SK-N-SH treated with all-trans-retinoic acid at 6 μM for 48 hours (cell line): Measurements from ENCODE around the gene IL4R.

ENCODE experiments used
- ATAC-seq: fragments of 200-7000 bp; cut with Tn5 transposase; 3 replicates; pipeline ENCODE4 v1.9.1; 2020; ENCODE audit warnings: mild to moderate bottlenecking, moderate library complexity
- ARNTL ChIP-seq: fragments of 450-650 bp; formaldehyde crosslinking; IDR thresholded peaks from 2 replicates; pipeline ENCODE4 v1.5.0; 2020; ENCODE audit warnings: low read depth, mild to moderate bottlenecking, moderate library complexity, borderline replicate concordance
- BACH2 ChIP-seq: fragments of 250-450 bp; sonication (Bioruptor Pico); IDR thresholded peaks from 2 replicates; pipeline ENCODE4 v1.9.0; 2021; ENCODE audit warnings: mild to moderate bottlenecking, borderline replicate concordance
- CSDC2 ChIP-seq: fragments of 250-450 bp; sonication (Bioruptor Pico); IDR thresholded peaks from 2 replicates; pipeline ENCODE4 v1.5.0; 2020; ENCODE audit warnings: mild to moderate bottlenecking, moderate library complexity
- CSRNP3 ChIP-seq: fragments of 250-450 bp; sonication (Bioruptor Pico); IDR thresholded peaks from 2 replicates; pipeline ENCODE4 v1.5.1; 2021; ENCODE audit warnings: mild to moderate bottlenecking, moderate library complexity
- GLIS3 ChIP-seq: fragments of 250-450 bp; sonication (Bioruptor Pico); IDR thresholded peaks from 2 replicates; pipeline ENCODE4 v1.5.0; 2020; ENCODE audit warnings: mild to moderate bottlenecking, moderate library complexity
- ISL1 ChIP-seq: fragments of 250-450 bp; sonication (Bioruptor Pico); IDR thresholded peaks from 2 replicates; pipeline ENCODE4 v2.1.2; 2022; ENCODE audit warnings: mild to moderate bottlenecking, moderate library complexity
- OSR1 ChIP-seq: fragments of 250-450 bp; sonication (Bioruptor Pico); IDR thresholded peaks from 2 replicates; pipeline ENCODE4 v1.8.0; 2022; ENCODE audit warnings: moderate library complexity, mild to moderate bottlenecking, inconsistent platforms
- PPARA ChIP-seq: fragments of 250-450 bp; sonication (Bioruptor Pico); IDR thresholded peaks from 2 replicates; pipeline ENCODE4 v1.5.0; 2020; ENCODE audit warnings: mild to moderate bottlenecking, borderline replicate concordance
- RARB ChIP-seq: fragments of 250-450 bp; sonication (Bioruptor Pico); IDR thresholded peaks from 2 replicates; pipeline ENCODE4 v1.8.0; 2021; ENCODE audit warnings: mild to moderate bottlenecking, moderate library complexity
- SNAI2 ChIP-seq: fragments of 250-450 bp; sonication (Bioruptor Pico); IDR thresholded peaks from 2 replicates; pipeline ENCODE4 v1.5.0; 2020; ENCODE audit warnings: mild to moderate bottlenecking, moderate library complexity
- TCF4 ChIP-seq: fragments of 250-450 bp; sonication (Bioruptor Pico); IDR thresholded peaks from 2 replicates; pipeline ENCODE4 v1.8.0; 2021; ENCODE audit warnings: mild to moderate bottlenecking, moderate library complexity, borderline replicate concordance
- ZC3H10 ChIP-seq: fragments of 250-450 bp; sonication (Bioruptor Pico); IDR thresholded peaks from 2 replicates; pipeline ENCODE4 v1.5.1; 2021; ENCODE audit warnings: mild to moderate bottlenecking, moderate library complexity
- ZFP3 ChIP-seq: fragments of 250-450 bp; sonication (Bioruptor Pico); IDR thresholded peaks from 2 replicates; pipeline ENCODE4 v1.5.0; 2020; ENCODE audit warnings: mild to moderate bottlenecking, moderate library complexity
- ZFP30 ChIP-seq: fragments of 450-650 bp; formaldehyde crosslinking; IDR thresholded peaks from 2 replicates; pipeline ENCODE4 v1.5.0; 2022; ENCODE audit warnings: mild to moderate bottlenecking, moderate library complexity
- ZNF565 ChIP-seq: fragments of 450-650 bp; formaldehyde crosslinking; conservative IDR thresholded peaks from 2 replicates; pipeline ENCODE4 v1.5.0; 2020; ENCODE audit warnings: low read depth, mild to moderate bottlenecking, moderate library complexity
- ZNF70 ChIP-seq: fragments of 450-650 bp; formaldehyde crosslinking; IDR thresholded peaks from 2 replicates; pipeline ENCODE4 v1.5.0; 2020; ENCODE audit warnings: mild to moderate bottlenecking, moderate library complexity
- ZNF8 ChIP-seq: fragments of 450-650 bp; formaldehyde crosslinking; IDR thresholded peaks from 2 replicates; pipeline ENCODE4 v1.5.0; 2020; ENCODE audit warnings: mild to moderate bottlenecking, moderate library complexity
- TF ChIP-seq, protein P1 (sequence below): fragments of 250-450 bp; sonication (Bioruptor Pico); IDR thresholded peaks from 2 replicates; pipeline ENCODE4 v1.5.1; 2020; ENCODE audit warnings: low read depth, mild to moderate bottlenecking, moderate library complexity
- TF ChIP-seq, protein P2 (sequence below): fragments of 250-450 bp; sonication (Bioruptor Pico); IDR thresholded peaks from 2 replicates; pipeline ENCODE4 v1.5.0; 2020; ENCODE audit warnings: mild to moderate bottlenecking, moderate library complexity
- TF ChIP-seq, protein P3 (sequence below): fragments of 250-450 bp; sonication (Bioruptor Pico); IDR thresholded peaks from 2 replicates; pipeline ENCODE4 v1.8.0; 2021; ENCODE audit warnings: low read depth, mild to moderate bottlenecking, moderate library complexity, borderline replicate concordance

IL4R gene

GRCh38 chr16:27317738-27318391, 4.1 kb downstream of the IL4R start:
- TF ChIP-seq ARNTL (CRISPR knock-in tag): no peak
- no peak for TF ChIP-seq ZFP3 (CRISPR knock-in tag)
- no peak for ATAC-seq

DNA sequence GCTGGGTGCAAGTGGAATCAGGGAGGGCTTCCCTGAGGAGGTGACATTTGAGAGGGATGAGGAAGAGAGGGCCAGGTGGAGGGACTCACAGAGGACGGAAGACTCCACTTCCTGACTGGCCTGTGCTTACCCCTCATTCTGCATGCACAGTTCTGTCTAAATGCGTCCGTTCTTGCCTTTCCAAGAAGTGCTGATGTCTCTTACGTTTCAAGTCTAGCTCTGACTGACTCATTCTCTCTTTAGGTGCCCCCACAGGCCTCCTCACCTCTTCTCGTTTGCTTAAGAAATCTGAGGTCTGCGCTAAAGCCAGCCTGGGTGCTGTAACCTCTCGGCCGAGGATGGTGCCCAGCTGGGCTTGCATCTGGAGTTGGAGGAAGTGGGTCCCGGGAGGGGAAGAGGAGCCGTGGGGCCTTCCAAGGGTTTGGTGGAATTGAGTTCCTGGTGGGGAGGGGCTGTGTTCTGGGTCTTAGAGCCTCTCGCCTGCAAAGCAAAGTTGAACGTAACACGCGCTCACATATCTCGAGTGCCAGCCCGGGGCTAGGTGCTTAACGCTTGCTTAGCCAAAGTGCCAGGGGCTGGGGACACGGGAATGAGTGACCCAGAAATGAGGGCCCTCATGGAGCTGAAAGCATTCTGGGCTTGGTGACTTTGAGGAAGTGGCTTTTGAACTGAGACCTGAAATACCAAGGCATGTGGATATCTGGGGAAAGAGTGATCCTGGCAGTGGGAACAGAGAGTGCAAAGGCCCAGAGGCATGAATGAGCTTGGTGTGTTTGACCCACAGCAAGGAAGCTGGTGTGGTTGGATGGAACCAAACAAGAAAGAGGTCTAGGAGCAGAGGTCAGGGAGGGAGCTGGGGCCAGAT, 4.8 kb downstream of the IL4R start:
- no peak for ATAC-seq
- no peak for TF ChIP-seq CSRNP3 (CRISPR knock-in tag)
- no peak for TF ChIP-seq TCF4 (CRISPR knock-in tag)
- no peak for TF ChIP-seq ZFP3 (CRISPR knock-in tag)
- TF ChIP-seq GLIS3 (CRISPR knock-in tag): no peak
- TF ChIP-seq ZC3H10 (CRISPR knock-in tag): no peak
- no peak for TF ChIP-seq ZFP30 (CRISPR knock-in tag)
- TF ChIP-seq ZNF565 (CRISPR knock-in tag): no peak
- TF ChIP-seq RARB (CRISPR knock-in tag): no peak
- no peak for TF ChIP-seq CSDC2 (CRISPR knock-in tag)
- no peak for TF ChIP-seq ZNF8 (CRISPR knock-in tag)
- TF ChIP-seq, protein P1, sequence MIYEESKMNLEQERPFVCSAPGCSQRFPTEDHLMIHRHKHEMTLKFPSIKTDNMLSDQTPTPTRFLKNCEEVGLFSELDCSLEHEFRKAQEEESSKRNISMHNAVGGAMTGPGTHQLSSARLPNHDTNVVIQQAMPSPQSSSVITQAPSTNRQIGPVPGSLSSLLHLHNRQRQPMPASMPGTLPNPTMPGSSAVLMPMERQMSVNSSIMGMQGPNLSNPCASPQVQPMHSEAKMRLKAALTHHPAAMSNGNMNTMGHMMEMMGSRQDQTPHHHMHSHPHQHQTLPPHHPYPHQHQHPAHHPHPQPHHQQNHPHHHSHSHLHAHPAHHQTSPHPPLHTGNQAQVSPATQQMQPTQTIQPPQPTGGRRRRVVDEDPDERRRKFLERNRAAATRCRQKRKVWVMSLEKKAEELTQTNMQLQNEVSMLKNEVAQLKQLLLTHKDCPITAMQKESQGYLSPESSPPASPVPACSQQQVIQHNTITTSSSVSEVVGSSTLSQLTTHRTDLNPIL (CRISPR knock-in tag): no peak
- TF ChIP-seq BACH2: no peak
- TF ChIP-seq PPARA (CRISPR knock-in tag): no peak
- TF ChIP-seq OSR1 (CRISPR knock-in tag): no peak
- no peak for TF ChIP-seq ZNF70
- TF ChIP-seq, protein P2, sequence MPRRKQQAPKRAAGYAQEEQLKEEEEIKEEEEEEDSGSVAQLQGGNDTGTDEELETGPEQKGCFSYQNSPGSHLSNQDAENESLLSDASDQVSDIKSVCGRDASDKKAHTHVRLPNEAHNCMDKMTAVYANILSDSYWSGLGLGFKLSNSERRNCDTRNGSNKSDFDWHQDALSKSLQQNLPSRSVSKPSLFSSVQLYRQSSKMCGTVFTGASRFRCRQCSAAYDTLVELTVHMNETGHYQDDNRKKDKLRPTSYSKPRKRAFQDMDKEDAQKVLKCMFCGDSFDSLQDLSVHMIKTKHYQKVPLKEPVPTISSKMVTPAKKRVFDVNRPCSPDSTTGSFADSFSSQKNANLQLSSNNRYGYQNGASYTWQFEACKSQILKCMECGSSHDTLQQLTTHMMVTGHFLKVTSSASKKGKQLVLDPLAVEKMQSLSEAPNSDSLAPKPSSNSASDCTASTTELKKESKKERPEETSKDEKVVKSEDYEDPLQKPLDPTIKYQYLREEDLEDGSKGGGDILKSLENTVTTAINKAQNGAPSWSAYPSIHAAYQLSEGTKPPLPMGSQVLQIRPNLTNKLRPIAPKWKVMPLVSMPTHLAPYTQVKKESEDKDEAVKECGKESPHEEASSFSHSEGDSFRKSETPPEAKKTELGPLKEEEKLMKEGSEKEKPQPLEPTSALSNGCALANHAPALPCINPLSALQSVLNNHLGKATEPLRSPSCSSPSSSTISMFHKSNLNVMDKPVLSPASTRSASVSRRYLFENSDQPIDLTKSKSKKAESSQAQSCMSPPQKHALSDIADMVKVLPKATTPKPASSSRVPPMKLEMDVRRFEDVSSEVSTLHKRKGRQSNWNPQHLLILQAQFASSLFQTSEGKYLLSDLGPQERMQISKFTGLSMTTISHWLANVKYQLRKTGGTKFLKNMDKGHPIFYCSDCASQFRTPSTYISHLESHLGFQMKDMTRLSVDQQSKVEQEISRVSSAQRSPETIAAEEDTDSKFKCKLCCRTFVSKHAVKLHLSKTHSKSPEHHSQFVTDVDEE (CRISPR knock-in tag): no peak

- TF ChIP-seq PPARA (CRISPR knock-in tag) (no peak), RARB (CRISPR knock-in tag) (no peak), SNAI2 (CRISPR knock-in tag) (no peak), TCF4 (CRISPR knock-in tag) (no peak), CSRNP3 (CRISPR knock-in tag) (no peak), GLIS3 (CRISPR knock-in tag) (no peak), ZFP30 (CRISPR knock-in tag) (no peak), ARNTL (CRISPR knock-in tag) (no peak), ZFP3 (CRISPR knock-in tag) (no peak), ISL1 (CRISPR knock-in tag) (no peak)
- TF ChIP-seq, protein P2 (CRISPR knock-in tag): no peak
- TF ChIP-seq, protein P3, sequence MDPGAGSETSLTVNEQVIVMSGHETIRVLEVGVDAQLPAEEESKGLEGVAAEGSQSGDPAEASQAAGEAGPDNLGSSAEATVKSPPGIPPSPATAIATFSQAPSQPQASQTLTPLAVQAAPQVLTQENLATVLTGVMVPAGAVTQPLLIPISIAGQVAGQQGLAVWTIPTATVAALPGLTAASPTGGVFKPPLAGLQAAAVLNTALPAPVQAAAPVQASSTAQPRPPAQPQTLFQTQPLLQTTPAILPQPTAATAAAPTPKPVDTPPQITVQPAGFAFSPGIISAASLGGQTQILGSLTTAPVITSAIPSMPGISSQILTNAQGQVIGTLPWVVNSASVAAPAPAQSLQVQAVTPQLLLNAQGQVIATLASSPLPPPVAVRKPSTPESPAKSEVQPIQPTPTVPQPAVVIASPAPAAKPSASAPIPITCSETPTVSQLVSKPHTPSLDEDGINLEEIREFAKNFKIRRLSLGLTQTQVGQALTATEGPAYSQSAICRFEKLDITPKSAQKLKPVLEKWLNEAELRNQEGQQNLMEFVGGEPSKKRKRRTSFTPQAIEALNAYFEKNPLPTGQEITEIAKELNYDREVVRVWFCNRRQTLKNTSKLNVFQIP (CRISPR knock-in tag): no peak
- TF ChIP-seq, protein P1 (CRISPR knock-in tag): no peak
- ATAC-seq: no peak
Measured at GRCh38 chr16:27319257-27319965, 5.6 kb downstream of the IL4R start.
